Fibroblast of lung (primary cell): ENCODE data around the gene SERINC5.

Source experiments
- CTCF ChIP-seq, 2 donors: IDR thresholded peaks in 1 of 2; conservative IDR thresholded peaks in 1 of 2; 1 replicate in 1 of 2; 2 replicates in 1 of 2; pipeline ENCODE4 v1.5.1; 2011 to 2012; ENCODE audit warnings: low read length in 2 of 2, control low read depth in 1 of 2, inconsistent platforms in 1 of 2, low read depth in 1 of 2, mild to moderate bottlenecking in 1 of 2
- EZH2 ChIP-seq: IDR thresholded peaks from 2 replicates; pipeline ENCODE4 v1.5.1; 2012; ENCODE audit warnings: low read length, control low read depth, mild to moderate bottlenecking; ENCODE audit errors: missing control alignments

- no peak for TF ChIP-seq CTCF (conservative IDR thresholded peaks at IDR 0.05 in 1 of 2, IDR thresholded peaks at IDR 0.05 in 1 of 2; ENCODE audit: low read depth in 1 of 2, low read length in 2 of 2)
- TF ChIP-seq EZH2: no peak
These were observed 45.8 kb downstream of the SERINC5 start for GRCh38 chr5:80210014-80210413.
